Activated naive CD4-positive, alpha-beta T cell treated with anti-CD3 and anti-CD28 coated beads, Interleukin-2, amount 10 ng/mL, durations not matched to agents 7 days and 5 days (primary cell): ENCODE results near the gene MIEN1.

Experiments used
- CTCF ChIA-PET: fragments of 350-600 bp; sonication (Branson Sonifier 250); formaldehyde crosslinking; loops from one replicate; lab custom pipeline; 2021; ENCODE audit warnings: antibody characterized with exemption; lab: Charles Lee
- DNase-seq: peaks from one replicate; pipeline ENCODE4 v3.0.0-alpha.2; 2020
- H3K27ac Mint-ChIP-seq: one replicate; pipeline ENCODE4 v1.8.0; 2021; ENCODE audit warnings: mild to moderate bottlenecking, moderate library complexity, mixed read lengths
- H3K27me3 Mint-ChIP-seq: one replicate; pipeline ENCODE4 v1.8.0; 2021; ENCODE audit warnings: mild to moderate bottlenecking, mixed read lengths
- H3K36me3 Mint-ChIP-seq: one replicate; pipeline ENCODE4 v1.8.0; 2021; ENCODE audit warnings: mixed read lengths
- H3K4me1 Mint-ChIP-seq: one replicate; pipeline ENCODE4 v1.8.0; 2021; ENCODE audit warnings: mixed read lengths
- H3K4me3 Mint-ChIP-seq: one replicate; pipeline ENCODE4 v1.8.0; 2021; ENCODE audit warnings: mild to moderate bottlenecking, moderate library complexity, mixed read lengths
- H3K9me3 Mint-ChIP-seq: one replicate; pipeline ENCODE4 v1.8.0; 2021; ENCODE audit warnings: mixed read lengths

Gene MIEN1

GRCh38 chr17:39679521-39680192 is 50.7 kb downstream of the MIEN1 start:
- Mint-ChIP-seq H3K36me3 (peaks cover 37% of the 10 kb centered on the region), H3K4me3 (no peak overlapping the region), H3K27ac (peak overlapping the region; percentile 88), H3K4me1 (peaks cover 60% of the 10 kb centered on the region), H3K9me3 (no peaks in the 10 kb centered on the region), H3K27me3 (no peaks in the 10 kb centered on the region)
- CTCF ChIA-PET, result interaction anchor here (0.7 to 3.7 kb wide), 9 partner anchors 8 to 58 kb away, joined by 3 to 14 read pairs (median 8); partner anchors contain the start of genes MIEN1, PGAP3 and TCAP
- DNase-seq, result peak; percentile 63
